ENCODE data around the gene PTPRN2.
"Not testable (repeated sequence)": the region's sequence is repeated elsewhere in the genome, so short reads cannot be mapped to it uniquely, and the experiment has no call there.

PTPRN2 gene

DNA sequence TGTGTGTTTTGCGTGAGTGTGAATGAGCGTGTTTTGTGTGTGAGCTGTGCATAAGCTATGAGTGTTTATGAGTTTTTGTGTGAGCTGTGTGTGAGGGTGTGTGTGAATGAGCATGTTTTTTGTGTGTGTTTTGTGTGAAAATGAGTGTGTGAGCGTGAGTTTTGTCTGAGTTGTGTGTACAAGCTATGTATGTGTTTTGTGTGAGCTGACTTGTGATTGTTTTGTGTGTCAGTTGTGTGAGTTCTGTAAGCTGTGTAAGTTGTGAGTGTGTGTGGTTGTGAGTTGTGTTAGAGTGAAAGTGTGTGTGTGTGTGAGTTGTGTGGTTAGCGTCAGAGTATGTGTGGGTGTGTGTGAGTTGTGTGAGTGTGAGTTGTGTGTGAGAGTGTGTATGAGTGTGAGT is 343.2 kb downstream of the PTPRN2 start:
- DNase-seq: no peak

DNA sequence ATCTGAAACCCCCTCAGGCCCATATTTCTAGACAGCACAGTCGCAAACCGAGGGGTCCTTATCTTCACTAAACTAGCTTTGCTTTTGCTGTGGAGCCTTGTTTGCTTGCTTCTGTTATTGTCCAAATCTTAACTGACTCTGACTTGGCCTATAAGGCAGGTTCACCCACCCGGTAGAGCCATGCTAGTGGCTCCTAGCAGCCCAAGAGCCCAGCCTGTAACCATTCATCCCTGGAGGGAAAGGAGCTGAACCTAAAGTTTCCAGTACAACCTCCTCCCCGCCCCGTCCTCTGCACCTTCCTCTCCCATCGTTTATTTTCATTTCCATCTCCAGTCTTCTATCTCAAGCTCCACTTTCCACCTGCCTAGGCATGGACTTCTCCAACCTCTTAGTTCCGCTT is 345.7 kb downstream of the PTPRN2 start:
- DNase-seq: no peak

DNA sequence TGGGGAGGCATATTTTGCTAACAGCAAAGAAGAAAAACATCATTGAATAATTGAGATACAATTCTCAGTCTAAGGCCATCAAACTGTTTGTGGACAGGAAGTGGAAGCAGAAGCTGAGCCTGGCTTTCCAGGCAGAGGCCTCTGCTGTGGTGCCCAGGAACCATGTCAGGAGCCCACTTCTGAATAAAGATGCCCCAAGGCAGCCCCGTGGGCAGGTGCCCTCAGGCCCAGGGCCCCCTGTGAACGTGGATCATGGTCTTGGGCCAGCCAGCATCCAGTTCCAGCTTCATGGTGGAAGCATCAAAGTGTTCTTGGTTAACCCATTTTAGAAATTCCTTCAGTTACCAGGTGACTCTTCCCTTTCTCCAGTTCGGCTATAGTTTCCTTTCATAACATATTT is 346.8 kb downstream of the PTPRN2 start:
- DNase-seq: no peak

DNA sequence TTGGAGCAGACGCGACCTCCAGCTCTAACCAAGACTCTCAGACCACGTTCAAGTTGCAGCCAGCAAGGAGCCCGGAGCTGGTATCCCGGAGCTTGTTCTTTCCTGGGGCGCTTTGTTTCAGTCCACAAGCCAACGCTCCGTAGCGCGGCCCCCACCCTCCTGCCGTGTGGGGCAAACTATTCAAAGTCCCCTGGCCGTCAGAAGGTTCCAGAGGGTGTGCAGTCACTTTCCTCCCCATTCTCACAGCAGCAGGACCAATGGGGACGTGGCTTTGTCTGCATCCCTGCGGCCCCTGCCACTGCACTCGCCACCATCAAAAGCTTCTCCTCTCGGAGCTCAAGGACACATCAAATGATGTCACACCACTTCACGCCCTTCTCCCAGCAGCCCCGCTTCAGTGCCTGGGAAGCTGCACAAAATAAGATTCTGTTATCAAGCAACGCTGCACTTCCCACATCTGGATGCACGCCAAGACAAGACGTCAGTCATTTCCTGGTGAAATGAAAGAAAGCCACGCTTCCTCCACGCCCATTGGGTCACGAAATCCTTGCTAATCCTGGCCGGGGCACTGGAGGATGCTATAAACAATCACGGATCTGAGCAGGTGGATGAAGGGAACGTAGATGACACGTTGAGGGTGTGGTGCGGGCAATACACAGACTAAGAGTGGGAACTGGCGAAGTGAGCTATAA is 348.2 kb downstream of the PTPRN2 start:
- DNase-seq: no peak

DNA sequence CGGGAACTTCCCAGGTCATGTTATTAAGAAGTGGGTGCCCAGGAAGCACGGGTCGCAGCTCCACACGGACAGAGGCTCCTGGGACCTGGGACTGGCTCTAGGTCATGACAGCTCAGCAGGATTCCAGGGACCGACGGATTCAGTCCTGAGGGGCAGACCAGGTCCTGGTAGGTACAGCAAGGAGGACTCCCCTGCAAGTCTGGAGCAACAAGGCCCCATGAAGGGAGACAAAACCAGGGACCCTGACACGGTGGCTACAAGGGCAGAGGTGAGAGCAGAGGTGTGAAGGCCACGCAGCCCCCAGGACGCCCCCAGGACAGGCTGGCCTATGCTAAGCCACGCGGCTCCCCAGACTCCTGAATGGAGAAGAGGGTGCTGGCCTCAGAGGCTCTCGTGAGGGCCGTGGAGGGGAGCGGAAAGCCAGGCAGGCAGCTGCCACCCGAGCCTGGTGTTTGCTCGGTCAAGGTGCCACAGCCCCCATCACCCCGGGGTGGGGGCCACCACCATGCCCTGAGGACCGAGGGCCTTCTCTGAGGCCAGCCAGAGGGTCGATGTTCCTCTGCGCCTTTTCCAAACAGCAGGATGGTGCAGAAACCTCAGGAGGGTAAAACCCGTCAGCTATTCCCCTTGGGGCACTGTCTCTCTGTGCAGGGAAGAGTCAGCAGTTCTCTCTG is 348.9 kb downstream of the PTPRN2 start:
- no peak for DNase-seq

DNA sequence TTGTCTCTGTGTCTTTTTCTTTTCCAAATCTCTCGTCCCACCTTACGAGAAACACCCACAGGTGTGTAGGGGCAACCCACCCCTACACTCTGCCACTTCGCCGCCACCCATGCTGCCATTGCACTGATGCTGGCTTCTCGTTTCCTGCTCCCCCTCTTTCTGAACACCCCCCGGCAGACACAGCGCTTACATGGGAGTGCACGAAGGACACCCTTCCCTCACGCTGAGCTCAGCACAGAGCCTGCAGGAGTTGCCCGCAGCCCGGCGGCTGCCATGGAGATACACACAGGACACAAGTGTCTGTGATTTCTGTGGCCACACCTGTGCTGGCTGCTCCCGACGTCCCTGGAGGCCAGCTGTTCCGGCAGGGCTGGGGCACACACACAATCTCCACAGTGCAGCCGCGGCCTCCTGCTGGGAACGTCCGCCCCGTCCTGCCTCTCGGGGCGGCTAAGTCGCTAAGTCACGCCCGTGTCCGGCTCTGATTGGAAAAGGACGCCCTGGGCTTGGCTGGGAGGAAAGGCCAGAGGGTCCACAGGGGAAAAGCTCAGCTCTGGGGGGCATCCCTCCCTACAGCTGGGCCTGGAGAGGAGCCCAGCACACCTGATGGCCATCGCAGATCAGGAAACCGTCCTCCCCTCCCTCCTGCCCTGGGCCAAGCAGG is 349.8 kb downstream of the PTPRN2 start:
- no peak for DNase-seq

DNA sequence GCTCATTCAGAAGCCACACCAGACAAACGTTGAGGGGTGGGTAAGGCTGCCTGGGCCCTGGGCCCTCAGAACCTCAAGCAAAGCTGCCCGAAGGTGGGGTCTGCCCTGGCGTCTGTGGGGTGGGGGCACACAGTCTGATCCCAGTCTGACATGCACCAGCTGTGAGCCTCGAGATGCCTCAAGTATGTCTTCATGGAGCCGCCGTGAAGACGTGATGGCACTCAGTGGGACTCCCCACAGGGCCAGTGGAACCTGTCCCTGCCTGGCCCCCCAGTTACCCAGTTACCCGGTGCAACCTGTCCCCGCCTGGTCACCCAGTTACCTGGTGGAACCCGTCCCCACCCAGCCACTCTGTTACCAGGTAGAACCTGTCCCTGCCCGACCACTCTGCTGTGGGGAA is 351.2 kb downstream of the PTPRN2 start:
- no peak for DNase-seq

DNA sequence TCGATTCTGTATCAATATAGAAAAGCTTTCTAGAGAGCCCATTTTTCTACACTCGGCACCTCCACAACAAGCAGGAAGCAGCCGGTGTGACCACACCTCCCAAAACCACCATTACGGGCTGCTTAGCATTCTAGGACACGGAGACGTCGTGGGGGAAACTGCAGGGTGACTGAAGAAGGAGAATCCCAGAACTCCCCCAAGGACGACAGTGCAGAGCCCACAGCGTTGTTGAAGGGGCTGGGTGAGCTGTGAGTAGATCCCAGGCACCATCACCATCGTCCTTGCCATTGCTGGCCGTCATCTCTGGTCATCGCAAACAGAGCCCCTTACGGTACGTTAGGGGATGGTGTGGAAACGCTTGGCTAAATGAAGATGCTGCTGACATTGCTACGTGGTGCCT is 351.8 kb downstream of the PTPRN2 start:
- DNase-seq: no peak

DNA sequence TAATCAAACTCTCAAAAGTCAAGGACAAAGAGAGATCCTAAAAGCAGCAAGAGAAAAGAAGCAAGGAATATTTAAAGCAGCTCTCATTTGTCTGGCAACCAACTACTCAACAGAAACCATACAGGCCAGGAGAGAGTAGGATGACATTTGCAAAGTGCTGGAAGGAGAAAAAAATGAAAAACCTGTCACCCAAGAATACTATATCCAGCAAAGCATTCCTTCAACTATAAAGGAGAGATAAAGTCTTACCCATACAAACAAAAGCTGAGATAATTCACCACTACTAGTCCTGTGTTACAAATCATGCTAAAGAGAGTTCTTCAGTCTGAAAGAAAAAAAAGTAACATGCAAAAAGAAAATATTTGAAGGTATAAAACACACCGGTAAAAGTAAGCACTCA is 357.7 kb downstream of the PTPRN2 start:
- DNase-seq: no peak

DNA sequence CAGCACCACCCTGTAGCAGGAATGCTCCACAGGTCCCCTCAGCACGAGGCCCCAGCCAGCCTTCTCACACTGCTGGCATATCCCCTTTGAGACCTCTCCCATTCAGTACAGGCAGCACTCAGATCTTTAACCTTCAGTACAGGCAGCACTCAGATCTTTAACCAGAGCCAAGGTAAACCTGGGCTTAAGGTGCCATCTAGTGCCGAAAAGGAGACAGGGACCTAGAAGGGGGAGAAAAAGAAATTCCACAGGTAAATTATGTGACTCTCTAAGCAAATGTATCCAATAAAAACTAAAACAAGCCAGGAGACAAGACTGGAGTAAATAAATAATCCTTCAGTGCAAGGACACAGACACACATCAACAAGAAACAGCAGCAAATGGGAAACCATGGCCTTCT is 358.6 kb downstream of the PTPRN2 start:
- no peak for DNase-seq

DNA sequence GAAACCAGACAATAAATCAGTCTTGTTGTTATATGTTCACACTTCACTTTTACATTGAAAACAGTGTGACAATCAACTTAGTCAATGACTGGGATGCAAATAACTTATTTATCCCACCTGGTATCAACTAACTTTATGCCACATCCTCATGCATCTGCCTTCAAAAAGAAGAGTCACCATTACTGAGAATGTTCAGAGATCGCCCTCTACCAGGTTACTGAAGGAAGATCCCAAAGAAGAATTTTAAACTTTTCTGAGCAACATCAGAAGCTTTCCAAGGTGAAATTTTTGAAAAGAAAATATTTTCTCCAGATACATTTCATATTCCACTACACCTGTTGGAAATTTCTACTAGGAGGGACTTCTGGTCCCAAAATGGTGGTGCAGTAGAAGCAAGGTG is 359.5 kb downstream of the PTPRN2 start:
- no peak for DNase-seq

DNA sequence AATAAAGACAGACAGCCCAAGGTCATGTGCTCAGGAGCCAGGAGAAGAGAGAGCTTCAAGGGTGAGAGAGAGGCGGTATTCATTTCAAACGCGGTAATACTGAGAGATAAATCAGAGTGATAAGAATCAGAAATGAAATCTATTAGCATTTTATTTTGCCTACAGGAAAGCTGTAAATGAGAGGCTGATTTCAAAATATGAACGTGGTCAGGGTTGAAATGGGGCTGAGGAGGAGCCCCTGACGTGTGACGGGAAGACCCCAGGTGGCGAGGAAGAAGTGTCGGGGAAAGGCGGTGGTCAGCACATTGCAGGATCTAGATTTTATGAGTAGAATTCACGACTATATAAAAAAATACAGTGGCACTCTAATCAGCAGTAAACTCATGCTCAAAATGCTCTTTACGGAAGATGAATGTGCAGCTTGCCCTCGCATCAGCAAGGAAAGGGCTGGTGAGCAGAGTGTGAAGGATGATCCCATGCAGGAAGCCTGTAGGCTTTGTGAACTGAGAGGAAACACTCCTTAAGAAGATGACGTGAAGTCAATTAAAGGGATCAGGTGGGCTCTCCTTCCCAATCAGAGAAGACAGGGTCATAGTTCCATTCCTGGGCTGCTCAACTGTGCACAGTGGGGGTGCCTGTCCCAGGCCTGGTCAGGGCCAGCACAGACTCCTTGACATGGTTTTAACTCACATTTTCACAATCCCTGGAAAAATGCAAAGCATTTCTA is 360.2 kb downstream of the PTPRN2 start:
- DNase-seq: no peak

DNA sequence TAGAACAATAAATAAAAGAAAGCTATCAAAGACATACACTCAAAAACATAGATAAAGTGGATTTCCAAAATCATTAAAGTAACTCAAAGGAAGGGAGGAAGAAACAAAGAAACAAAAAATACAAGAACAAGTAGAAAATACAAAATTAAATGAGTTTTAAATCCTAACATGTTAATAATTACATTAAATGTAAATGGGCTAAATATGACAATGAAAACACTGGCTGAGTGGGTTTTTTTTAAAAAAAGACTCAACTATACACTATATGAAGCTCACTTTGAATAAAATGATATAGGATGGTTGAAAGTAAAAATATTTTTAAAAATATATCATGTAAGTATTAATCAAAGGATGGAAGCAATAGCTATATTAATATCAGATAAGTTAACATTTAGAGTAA is 371.4 kb downstream of the PTPRN2 start:
- no peak for DNase-seq

DNA sequence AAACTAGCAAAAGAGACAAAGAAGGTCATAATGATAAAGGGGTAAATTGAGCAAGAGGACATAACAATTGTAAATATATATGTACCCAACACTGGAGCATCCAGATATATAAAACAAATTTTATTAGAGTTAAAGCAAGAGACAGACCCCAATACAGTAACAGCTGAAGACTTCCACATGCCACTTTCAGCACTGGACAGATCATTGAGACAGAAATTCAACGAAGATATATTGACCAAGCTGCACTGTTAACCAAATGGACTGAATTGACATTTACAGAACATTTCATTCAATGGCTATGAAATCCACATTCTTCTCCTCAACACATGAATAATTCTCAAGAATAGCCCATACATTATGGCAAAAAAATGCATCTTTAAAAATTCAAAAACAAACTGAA is 378.2 kb downstream of the PTPRN2 start:
- DNase-seq: no peak

DNA sequence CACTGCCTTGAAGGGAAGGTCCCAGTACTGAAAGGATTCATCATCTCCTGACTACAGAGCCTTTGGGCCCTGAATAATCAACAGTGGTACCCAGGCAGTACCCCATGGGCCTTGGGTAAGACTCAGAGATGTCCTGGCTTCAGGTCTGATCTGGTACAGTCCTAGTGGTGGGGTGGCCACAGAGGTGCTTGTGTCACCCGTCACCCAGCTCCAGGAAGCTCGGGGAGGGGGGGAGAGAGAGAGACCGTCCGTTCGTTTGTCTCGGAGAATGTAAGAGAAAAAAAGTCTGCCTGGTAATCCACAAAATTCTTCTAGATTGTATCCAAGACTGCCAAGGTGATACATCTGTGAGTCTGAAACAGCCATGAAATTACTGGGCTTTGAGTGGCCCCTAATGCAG is 381.3 kb downstream of the PTPRN2 start:
- no peak for DNase-seq

DNA sequence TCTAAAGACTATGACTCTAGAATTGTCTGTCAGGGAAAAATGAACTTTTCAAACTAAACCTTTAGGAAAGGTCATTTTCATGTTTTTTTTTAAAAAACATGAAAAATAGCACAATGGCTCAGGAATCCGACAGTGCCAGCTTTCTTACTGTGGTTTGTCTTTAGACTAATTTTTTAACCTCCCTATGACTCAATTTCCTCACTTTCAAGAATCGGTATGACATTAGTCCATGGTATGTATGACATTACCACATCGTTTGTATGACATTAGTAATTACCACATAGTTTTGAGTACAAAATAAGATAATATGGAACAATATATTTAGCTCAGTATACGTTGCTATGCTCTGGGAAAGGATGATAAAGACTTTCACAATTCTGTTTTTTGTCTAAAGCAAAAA is 383.2 kb downstream of the PTPRN2 start:
- no peak for DNase-seq

DNA sequence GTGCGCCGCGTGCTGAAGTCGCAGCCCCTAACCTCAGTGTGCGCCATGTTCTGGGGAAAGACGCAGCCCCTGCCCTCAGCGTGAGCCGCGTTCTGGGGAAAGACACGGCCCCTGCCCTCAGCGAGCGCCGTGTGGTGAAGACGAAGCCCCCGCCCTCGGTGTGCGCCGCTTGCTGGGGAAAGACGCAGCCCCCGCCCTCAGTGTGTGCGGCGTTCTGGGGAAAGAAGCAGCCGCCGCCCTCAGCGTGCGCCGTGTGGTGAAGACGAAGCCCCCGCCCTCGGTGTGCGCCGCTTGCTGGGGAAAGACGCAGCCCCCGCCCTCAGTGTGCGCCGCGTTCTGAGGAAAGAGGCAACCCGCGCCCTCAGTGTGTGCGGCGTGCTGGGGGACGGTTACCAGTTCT is 383.7 kb downstream of the PTPRN2 start:
- DNase-seq: not testable (repeated sequence)

DNA sequence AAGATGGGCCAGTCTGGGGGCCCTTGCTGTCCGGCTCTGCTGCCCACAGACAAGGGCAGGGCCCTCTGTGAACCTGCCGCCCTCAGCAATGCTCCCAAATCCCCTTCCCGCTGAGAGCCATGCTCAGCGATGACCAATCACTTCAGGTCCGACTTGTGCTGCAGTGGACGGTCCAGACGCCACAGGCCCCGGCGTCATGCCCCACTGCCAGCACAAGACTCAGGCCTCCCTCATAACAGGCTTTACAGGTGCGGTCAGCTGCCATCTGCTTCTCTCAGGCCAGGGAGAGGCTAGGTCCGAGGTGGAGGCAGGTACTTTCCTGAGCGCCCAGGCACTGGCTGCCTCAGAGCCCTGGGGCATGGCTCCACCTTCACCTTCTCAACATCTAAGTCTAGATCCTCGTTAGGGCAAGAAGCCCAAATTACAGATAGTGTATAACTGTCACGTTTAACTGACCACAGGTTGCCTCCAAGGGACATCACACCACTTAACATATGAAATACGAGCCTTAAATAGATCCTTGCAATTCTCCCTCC is 393.2 kb downstream of the PTPRN2 start:
- no peak for DNase-seq

DNA sequence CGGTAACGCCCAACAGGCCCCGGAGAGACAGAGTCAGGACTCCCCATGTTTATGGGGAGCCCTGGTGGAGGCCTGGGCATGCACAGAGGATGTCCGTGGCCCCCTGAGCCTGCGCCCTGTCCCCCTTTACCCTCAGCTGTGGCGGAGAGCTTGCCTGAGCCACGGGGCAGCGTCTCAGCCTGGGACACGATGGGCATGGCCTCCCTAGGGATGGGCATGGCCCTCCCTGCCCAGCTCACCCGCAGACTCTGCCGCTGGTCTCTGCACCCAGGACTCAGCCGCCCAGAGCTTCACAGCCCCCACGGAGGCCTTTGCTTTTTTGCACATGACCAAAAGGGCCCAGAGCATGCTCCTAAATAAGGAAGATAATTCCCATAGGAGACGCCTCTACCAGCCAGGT is 394.2 kb downstream of the PTPRN2 start:
- no peak for DNase-seq

DNA sequence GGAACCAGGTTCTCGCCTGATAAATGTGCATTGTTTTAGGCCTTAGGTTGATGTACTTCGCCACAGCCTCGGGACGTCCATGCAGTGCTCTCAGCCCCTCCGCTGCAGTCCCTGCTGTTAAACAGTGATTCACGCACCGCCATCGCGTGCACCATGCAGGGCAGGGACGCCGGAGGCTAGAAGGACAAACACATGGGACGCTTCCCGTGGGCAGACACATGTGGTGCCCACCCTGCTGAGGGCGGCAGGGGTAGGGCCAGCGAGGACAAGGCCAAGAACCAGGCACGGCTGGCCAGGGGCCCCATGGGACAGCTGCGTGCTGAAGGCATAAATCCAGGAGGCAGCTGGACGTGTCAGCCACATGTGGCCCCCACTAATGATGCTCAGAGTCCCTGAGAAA is 394.7 kb downstream of the PTPRN2 start:
- DNase-seq: no peak

DNA sequence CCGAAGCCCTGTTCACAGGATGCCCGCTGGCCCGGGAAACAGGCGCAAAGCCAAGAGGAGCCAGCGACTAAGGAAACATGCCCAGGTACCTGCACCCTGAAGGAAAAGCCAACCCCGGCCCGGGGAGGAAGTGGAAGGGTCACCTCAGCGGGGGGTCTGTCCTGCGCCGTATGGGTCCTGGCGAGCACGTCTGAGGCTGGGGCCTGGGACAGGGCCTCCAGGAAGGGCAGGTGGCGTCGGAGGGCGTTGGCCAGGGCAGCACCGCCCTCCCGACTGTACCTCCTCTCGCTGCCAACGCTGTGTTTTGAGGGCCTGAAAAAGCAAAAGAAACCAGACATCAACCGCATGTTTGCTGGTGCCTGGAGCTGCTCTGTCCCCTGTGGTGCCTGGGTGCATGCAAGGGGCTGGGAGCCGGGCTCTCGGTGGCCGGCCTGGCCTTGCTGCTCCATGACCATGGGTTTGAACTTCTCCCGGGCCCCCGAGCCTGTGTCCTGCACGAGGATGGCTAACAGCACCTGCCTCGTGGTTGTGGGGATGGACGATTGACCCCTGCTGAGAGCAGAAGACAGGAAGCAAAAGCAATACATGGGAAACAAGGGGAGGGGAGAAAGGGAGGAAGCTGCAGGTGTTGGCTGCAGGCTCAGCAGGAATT is 395.3 kb downstream of the PTPRN2 start:
- DNase-seq: no peak

DNA sequence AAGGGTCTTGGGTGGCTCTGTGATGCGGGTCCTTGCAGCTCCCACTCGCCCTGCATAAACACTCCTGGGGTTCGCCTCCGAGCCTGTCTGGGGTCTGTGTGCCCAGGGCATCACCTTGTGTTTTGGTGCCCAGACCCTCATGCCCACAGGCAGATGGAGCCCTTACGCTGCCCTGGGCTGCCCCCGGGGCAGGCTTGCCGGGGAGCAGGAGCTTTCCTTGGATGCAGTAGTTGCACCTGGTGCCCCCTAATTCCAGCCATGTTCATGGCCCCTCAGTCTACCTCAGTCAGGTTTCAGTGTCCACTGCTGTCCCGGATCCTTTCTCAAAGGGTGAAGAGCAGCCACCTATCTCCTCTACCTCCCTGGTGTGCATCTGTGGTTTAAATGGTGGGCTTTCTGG is 396.0 kb downstream of the PTPRN2 start:
- DNase-seq: no peak

DNA sequence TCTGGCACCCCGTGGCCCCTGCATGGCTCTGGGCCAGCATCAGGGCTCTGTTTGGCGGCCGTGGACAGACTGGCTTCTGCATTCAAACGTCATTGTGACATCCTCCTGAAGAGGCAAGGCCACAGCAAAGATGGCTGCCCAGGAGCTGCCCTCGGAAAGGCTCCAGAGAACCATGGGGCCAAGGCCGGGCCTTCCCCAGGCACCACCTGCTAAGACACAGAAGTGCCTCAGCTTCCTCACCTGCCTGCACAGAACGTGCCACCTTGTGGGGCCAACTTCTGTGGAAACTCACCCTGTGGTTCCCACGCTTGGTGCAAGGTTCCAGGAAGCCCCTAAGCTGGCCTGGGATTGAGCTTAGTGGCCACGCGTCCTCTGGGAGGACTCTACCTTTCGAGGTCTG is 396.9 kb downstream of the PTPRN2 start:
- no peak for DNase-seq

Data from SIG-M5 (cell line).